GM12872 (cell line): ENCODE results near the gene ITGB3.

Experiments
- TF ChIP-seq, protein P1 (sequence below): IDR thresholded peaks from 3 replicates; pipeline ENCODE4 v1.5.1; 2011; ENCODE audit warnings: low read depth, mild to moderate bottlenecking, low read length, moderate library complexity; ENCODE audit not compliant: insufficient read depth

Gene ITGB3

DNA sequence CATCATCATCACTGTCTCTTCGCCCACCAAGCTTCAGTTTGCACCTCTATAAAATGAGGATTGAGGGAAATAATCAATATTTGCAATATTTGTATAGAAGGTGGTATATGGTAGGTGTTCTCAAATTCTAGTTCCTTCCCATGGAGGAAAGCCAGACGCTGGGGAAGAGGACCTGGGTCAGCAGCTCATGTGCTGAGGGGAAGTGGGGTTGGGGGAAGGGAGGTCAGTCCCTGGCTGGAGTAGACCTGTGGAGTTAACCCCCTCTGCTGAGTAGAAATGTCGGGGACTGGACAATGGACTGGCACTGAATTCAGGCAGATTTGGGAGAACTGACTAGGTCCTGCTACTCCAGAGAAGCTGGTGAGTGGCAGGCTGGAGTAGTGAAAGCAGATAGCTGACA is 12.8 kb upstream of the ITGB3 start:
- TF ChIP-seq, protein P1, sequence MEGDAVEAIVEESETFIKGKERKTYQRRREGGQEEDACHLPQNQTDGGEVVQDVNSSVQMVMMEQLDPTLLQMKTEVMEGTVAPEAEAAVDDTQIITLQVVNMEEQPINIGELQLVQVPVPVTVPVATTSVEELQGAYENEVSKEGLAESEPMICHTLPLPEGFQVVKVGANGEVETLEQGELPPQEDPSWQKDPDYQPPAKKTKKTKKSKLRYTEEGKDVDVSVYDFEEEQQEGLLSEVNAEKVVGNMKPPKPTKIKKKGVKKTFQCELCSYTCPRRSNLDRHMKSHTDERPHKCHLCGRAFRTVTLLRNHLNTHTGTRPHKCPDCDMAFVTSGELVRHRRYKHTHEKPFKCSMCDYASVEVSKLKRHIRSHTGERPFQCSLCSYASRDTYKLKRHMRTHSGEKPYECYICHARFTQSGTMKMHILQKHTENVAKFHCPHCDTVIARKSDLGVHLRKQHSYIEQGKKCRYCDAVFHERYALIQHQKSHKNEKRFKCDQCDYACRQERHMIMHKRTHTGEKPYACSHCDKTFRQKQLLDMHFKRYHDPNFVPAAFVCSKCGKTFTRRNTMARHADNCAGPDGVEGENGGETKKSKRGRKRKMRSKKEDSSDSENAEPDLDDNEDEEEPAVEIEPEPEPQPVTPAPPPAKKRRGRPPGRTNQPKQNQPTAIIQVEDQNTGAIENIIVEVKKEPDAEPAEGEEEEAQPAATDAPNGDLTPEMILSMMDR, result no peak

DNA sequence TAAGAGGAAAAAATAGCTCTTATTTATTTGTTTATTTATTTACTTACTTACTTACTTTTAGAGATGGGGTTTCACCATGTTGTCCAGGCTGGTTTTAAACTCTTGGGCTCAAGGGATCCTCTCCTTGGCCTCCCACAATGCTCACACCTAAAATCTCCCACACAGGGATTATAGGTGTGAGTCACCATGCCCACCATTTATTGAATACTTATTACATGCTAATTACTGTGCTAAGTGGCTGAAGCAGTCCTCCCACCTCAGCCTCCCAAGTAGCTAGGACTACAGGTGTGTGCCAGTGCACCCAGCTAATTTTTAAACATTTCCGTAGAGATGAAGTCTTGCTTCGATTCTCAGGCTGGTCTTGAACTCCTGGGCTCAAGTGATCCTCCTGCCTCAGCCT is 11.0 kb upstream of the ITGB3 start:
- TF ChIP-seq, protein P1, result no peak

DNA sequence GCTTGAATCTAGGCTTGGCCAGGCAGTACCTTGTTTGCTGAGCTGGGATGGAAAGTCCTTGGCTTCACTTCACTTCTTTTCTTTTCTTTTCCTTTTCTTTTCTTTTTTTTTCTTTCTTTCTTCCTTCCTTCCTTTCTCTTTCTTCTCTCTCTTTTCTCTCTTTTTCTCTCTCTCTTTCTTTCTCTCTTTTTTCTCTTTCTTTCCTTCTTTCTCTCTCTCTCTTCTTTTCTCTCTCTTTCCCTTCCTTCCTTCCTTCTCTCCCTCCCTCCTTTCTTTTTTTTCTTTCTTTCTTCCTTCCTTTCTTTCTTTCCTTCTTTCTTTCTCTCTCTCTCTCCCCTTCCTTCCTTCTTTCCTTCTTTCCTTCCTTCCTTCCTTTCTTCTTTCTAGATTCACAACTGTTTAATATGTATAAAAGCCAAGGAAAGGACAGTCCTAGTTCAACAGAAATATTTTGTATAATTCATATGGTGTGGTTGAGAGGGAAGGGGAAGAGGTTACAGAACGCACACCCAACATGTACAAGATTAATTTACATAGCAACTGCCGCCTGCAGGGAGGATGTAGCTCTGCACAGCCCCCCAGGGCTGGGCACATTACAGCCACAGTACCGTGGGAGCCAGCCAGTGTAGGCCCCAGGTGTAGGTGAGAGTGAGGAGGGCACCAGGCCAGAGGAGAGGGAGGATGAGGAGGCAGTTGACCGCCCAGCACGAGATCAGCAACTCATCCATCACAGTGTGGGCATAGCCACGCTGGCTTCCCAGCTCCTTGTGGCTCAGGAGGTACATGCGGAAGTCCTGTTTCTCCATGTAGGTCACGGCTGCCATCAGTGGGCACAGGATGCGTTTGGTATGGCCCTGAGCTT is 9.7 kb upstream of the ITGB3 start:
- TF ChIP-seq, protein P1, result no peak

DNA sequence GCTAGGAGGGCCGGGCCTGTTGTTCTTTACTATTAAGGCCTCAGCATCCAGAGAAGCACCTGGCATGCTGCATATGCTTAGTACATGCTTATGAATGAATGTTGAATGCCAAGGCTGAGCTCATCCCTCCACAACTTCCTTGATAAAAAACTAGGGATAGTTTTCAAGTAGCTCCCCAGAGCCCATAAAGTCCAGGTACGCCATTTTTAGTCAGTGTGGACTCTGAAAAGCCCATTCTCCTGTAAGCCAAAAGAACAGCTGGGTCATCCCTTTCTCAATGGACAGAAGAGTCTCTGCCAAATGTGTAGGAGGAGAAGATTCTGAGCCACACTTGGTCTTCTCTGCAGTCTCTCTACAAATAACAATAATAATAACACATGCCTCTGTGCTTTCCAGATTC is 8.9 kb upstream of the ITGB3 start:
- TF ChIP-seq, protein P1, result no peak

DNA sequence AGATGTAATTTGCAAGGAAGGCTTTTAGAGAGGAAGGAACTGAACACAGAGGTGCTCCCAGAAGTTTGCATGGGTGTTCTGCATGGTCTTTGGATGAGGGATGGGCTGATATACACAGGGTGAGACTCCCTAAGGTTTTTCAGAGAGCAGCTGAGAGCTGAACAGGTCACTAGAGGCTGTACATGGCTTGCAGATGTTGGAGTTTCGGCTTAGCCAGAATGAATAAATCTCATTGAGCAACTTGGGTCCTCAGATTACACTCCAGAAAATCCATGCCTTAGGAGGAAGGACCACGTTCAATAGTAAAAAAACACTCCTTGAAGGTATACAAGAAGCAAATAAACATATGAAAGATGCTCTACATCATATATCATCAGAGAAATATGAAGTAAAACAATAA is 7.5 kb upstream of the ITGB3 start:
- TF ChIP-seq, protein P1, result no peak

DNA sequence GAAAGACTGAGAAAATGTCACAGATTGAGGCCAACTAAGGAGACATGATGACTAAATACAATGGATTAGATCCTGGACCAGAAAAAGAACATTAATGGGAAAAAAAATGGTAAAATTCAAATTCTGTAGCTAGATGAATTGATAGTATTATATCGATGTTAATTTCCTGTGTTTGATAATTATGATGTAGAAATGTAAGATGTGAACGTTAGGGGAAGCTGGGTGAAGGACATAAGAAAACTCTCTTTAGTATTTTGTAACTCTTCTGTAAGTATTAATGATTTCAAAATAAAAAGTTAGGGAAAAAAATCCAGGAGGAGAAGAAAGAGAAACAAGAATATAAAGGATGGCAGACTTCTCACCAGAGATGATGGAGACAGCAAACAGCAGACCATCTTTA is 2.8 kb upstream of the ITGB3 start:
- TF ChIP-seq, protein P1, result no peak

DNA sequence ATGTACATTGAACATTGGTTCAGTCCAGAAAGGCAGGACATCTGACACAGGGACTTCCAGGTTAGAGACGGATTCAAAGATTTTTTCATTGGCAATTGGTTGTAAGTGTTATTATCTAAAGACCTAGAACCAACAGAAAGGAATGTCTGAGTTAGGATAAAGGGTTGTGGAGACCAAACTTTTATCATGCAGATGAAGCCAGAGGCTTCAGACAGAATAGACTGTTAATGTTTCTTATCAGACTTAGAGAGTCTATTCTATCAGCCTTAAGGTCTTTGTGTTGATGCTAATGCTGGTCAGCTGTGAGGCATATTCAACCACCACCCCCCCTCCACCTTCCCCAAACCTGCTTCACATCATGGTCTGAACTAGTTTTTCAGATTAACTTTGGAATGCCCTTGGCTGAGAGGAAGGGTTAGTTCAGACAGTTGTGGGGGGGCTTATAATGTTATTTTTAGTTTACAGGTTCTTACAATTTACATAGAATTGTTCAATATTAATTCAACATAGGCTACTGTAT is 2.1 kb upstream of the ITGB3 start:
- TF ChIP-seq, protein P1, result no peak
